ENCODE results near the gene GET4.

The GET4 gene

DNA sequence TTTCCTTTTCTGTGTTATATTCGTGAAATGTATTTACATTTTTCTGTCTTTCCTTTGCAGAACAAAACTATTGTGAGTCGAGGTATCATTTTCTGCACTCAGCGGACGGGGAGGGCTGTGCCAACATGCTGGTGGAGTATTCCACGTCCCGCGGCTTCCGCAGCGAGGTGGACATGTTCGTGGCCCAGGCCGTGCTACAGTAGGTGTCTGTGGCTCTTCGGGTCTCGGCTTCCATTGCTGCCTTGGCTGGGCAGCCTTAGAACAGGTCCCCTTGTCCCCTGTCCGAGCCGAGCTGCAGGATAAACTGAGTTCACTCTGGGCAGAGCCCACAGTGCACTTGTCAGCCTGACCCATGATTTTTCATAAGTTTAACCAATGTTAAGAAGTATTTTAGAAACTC, 14.5 kb downstream of the GET4 start:
- DNase-seq (ENCODE audit: low spot score): no peak
- no peak for TF ChIP-seq CTCF (conservative IDR thresholded peaks at IDR 0.05; ENCODE audit: low read depth)
- POLR2A ChIA-PET (ENCODE audit: low non-redundant PET): no interaction called here
- CTCF ChIA-PET: no interaction called here
- H3K27ac ChIP-seq: peak overlapping the region; percentile 21; the same call in 1 of the 2 replicates

GRCh38 chr7:891291-891690, 14.9 kb downstream of the GET4 start:
- peak overlapping the region; percentile 21; the same call in 1 of the 2 replicates for H3K27ac ChIP-seq
- no peak for TF ChIP-seq CTCF (conservative IDR thresholded peaks at IDR 0.05; ENCODE audit: low read depth)
- no peak for DNase-seq (ENCODE audit: low spot score)
- ChIA-PET CTCF (no interaction called here), POLR2A (ENCODE audit: low non-redundant PET) (no interaction called here)

DNA sequence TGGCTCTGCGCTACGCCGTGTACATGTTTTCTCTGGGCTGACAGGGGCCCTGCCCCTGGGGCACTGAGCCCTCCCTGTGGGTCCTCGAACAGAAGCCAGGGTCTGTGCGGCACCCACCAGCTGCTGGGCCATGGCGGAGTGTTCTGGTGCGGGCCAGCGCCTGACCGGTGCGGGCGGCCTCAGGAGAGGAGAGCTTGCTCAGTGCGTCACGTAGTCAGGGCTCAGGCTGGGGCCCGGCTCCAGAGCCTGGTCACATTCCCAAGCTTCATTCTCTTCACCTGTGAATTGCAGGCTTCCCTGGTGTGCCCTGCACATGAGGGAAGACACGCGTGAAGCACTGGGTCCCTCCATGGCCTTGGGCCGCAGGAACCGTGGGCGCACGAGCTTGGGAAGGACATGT, 15.5 kb downstream of the GET4 start:
- peak overlapping the region; percentile 21; the same call in 1 of the 2 replicates for H3K27ac ChIP-seq
- CTCF ChIA-PET: no interaction called here
- no peak for TF ChIP-seq CTCF (conservative IDR thresholded peaks at IDR 0.05; ENCODE audit: low read depth)
- POLR2A ChIA-PET (ENCODE audit: low non-redundant PET): no interaction called here
- DNase-seq (ENCODE audit: low spot score): no peak

GRCh38 chr7:892648-893593, 16.6 kb downstream of the GET4 start:
- no peak overlapping the region for H3K27ac ChIP-seq
- ChIA-PET POLR2A (ENCODE audit: low non-redundant PET) (no interaction called here), CTCF (no interaction called here)
- no peak for TF ChIP-seq CTCF (conservative IDR thresholded peaks at IDR 0.05; ENCODE audit: low read depth)
- no peak for DNase-seq (ENCODE audit: low spot score)

GRCh38 chr7:893686-894085, 17.3 kb downstream of the GET4 start:
- ChIA-PET POLR2A (ENCODE audit: low non-redundant PET) (no interaction called here), CTCF (no interaction called here)
- no peak for TF ChIP-seq CTCF (conservative IDR thresholded peaks at IDR 0.05; ENCODE audit: low read depth)
- DNase-seq (ENCODE audit: low spot score): no peak
- H3K27ac ChIP-seq: peak overlapping the region; percentile 4

DNA sequence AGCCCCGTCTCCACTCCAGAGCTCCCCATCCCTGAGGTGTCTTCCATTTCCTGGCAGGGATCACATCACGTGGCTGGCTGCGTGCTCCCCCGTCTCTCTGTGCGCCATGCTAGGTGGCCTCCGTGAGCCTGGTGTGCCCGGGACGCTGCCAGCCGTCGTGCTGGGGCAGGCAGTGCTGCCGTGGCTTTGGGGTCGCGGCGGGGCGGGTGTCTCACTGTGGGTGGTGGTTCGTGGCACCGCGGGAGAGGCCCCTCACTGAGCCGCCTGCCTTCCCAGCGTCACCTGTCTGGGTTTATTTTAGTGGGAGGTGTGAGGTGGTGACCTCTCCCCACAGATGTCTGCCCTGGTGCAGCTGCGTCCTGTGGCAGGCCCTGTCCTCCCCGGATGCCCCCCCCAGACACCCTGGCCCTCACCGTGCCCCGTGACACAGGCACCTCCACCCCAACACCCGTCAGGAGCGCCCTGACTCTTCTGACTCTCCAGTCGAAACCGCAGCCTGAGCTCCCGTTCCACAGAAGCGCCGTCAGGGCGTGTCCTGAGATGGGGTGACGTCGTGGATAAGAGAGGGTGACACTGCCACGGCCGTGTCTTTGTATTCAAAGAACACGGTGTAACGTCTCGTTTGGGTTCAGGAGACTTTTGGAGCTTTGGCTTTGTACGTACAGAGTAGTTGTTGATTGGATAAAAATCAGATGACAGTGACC, 18.0 kb downstream of the GET4 start:
- TF ChIP-seq CTCF (conservative IDR thresholded peaks at IDR 0.05; ENCODE audit: low read depth): no peak
- peak overlapping the region; percentile 4 for H3K27ac ChIP-seq
- ChIA-PET CTCF (no interaction called here), POLR2A (ENCODE audit: low non-redundant PET) (no interaction called here)
- no peak for DNase-seq (ENCODE audit: low spot score)

Data from RWPE1 (cell line).